Small intestine (tissue), 7 donors: ENCODE data around the gene DPH6. TPM values are rescaled to one million over a fixed set of nuclear protein-coding genes. Genes with fewer than 3 reads are reported as not detected.
A peak's percentile ranks its signal among the peaks of the same experiment; 100 is the strongest.
"Not testable (repeated sequence)": the region's sequence is repeated elsewhere in the genome, so short reads cannot be mapped to it uniquely, and the experiment has no call there.

Experiments
- DNase-seq, 2 donors: peaks; one replicate each; pipeline versions ENCODE4 v3.0.0 to v3.0.0-alpha.2; 2013
- FAIRE-seq: peaks from 2 replicates; lab custom pipeline; 2012; peaks lifted over from hg19 to GRCh38; lab: Jason Lieb, UNC
- H3K27ac ChIP-seq, 3 donors: one replicate each; pipeline ENCODE4 v1.5.1; 2013; ENCODE audit warnings: low read length in 2 of 3, mild to moderate bottlenecking in 2 of 3, control low read depth in 1 of 3, inconsistent platforms in 1 of 3, low read depth in 1 of 3, moderate library complexity in 1 of 3
- H3K27me3 ChIP-seq, 3 donors: one replicate each; pipeline ENCODE4 v1.6.1; 2013; ENCODE audit warnings: low read length in 3 of 3, inconsistent platforms in 1 of 3; ENCODE audit not compliant: control insufficient read depth in 3 of 3, insufficient read depth in 3 of 3
- H3K36me3 ChIP-seq, 3 donors: one replicate each; pipeline ENCODE4 v1.6.1; 2013; ENCODE audit warnings: low read length in 3 of 3, inconsistent platforms in 1 of 3, low read depth in 1 of 3, mild to moderate bottlenecking in 1 of 3, moderate library complexity in 1 of 3; ENCODE audit not compliant: control insufficient read depth in 3 of 3, insufficient read depth in 2 of 3
- H3K4me1 ChIP-seq, 3 donors: one replicate each; pipeline ENCODE4 v1.6.1; 2013; ENCODE audit warnings: low read length in 2 of 3, inconsistent platforms in 1 of 3, low read depth in 1 of 3, mild to moderate bottlenecking in 1 of 3, moderate library complexity in 1 of 3; ENCODE audit not compliant: control insufficient read depth in 3 of 3, insufficient read depth in 2 of 3
- H3K4me3 ChIP-seq, 3 donors: one replicate each; pipeline ENCODE4 v1.5.1; 2013; ENCODE audit warnings: low read length in 3 of 3, control low read depth in 1 of 3, inconsistent platforms in 1 of 3, low read depth in 1 of 3, mild to moderate bottlenecking in 1 of 3, moderate library complexity in 1 of 3
- H3K9me3 ChIP-seq, 2 donors: one replicate each; pipeline ENCODE4 v1.6.1; 2013; ENCODE audit warnings: low read depth in 1 of 2, low read length in 1 of 2; ENCODE audit not compliant: control insufficient read depth in 2 of 2, insufficient read depth in 1 of 2
- WGBS, 3 donors: extraction: QIAGEN DNeasy Blood & Tissue Kit; methylation state at CpG; one replicate each; pipeline ENCODE4 v1.1.7; 2013; 5-methylcytosine and 5-hydroxymethylcytosine counted together
- polyA plus RNA-seq, 4 donors: library from polyadenylated mRNA; stranded (reverse) in 3 of 4; unstranded in 1 of 4; fragments of 200-250 nt in 3 of 4; fragments of 120-200 nt in 1 of 4; gene quantifications; one replicate each; pipeline versions ENCODE4 v1.2.1 to v1.2.3, GENCODE V29; 2013
- donor health status: healthy with polysubstance abuse.
- donor health status: control.
- donor health status: control.
- donor health status: Bipolar disorder and iron deficiency.
- donor health status: healthy.

The DPH6 gene
- polyA plus RNA-seq, 4 donors = 7.4 to 16.5 (median 11.6) TPM

- DNase-seq = no peak
- Histone ChIP-seq H3K27me3 (no peaks in the 10 kb centered on the region), H3K4me1 (no peaks in the 10 kb centered on the region), H3K4me3 (no peak overlapping the region), H3K36me3 (no peaks in the 10 kb centered on the region), H3K9me3 (no peaks in the 10 kb centered on the region), H3K27ac (no peak overlapping the region)
- WGBS, 3 donors = 96 to 97% (median 96%) methylated on average over 2 of the region's 2 CpGs
- no peak for FAIRE-seq
Measured at GRCh38 chr15:35394416-35394815, 151.5 kb downstream of the DPH6 start.

GRCh38 chr15:35393398-35393797 lies 152.6 kb downstream of the DPH6 start:
- Histone ChIP-seq H3K36me3 (no peaks in the 10 kb centered on the region), H3K9me3 (no peaks in the 10 kb centered on the region), H3K4me3 (no peak overlapping the region), H3K4me1 (no peaks in the 10 kb centered on the region), H3K27me3 (no peaks in the 10 kb centered on the region), H3K27ac (no peak overlapping the region)
- no peak for FAIRE-seq
- WGBS, 3 donors = 18 to 58% (median 39%) methylated on average over 2 of the region's 2 CpGs
- peak; percentile 26 to 75 for DNase-seq

DNA sequence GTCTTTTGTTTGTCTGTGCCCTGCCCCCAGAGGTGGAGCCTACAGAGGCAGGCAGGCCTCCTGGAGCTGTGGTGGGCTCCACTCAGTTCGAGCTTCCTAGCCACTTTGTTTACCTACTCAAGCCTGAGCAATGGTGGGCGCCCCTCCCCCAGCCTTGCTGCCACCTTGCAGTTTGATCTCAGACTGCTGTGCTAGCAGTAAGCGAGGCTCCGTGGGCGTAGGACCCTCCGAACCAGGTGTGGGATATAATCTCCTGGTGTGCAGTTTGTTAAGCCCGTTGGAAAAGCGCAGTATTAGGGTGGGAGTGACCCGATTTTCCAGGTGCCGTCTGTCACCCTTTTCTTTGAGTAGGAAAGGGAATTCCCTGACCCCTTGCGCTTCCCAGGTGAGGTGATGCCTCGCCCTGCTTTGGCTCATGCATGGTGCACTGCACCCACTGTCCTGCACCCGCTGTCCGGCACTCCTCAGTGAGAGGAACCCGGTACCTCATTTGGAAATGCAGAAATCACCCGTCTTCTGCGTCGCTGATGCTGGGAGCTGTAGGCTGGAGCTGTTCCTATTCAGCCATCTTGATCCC lies 154.5 kb downstream of the DPH6 start:
- FAIRE-seq, H3K9me3 ChIP-seq, H3K36me3 ChIP-seq, H3K4me3 ChIP-seq, H3K4me1 ChIP-seq, H3K27me3 ChIP-seq, DNase-seq, H3K27ac ChIP-seq: not testable (repeated sequence)
- 97% methylated on average over 18 of the region's 18 CpGs for WGBS, 3 donors

- H3K4me3 ChIP-seq = no peak overlapping the region
- H3K4me1 ChIP-seq = no peaks in the 10 kb centered on the region
- no peaks in the 10 kb centered on the region for H3K27me3 ChIP-seq
- H3K27ac ChIP-seq = no peak overlapping the region
- no peaks in the 10 kb centered on the region for H3K36me3 ChIP-seq
- 28 to 76% (median 50%) methylated on average over 2 of the region's 2 CpGs for WGBS, 3 donors
- DNase-seq = peak; percentile 38 to 39
- H3K9me3 ChIP-seq = no peaks in the 10 kb centered on the region
- no peak for FAIRE-seq
Measured at GRCh38 chr15:35383506-35383905, 162.5 kb downstream of the DPH6 start.

DNA sequence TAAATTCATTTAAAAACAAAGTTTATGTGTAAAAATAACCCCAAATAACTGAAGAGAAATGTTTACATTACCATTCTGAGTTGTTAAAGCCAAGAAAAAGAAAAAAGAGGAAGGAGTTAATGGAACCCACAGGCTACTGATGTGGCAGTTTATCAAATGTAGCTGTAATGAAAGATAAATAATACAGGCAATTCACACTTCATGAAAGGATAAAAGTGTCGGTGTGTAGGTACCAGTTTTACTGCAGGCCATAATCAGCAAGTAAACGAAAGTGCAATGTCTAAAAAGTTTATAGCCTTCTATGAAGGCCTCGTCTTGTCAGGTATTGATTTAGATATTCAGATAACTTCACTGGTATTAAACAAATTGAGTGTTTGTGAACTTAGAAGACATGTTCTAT lies 164.6 kb downstream of the DPH6 start:
- Histone ChIP-seq H3K4me3 (no peak overlapping the region), H3K27me3 (no peaks in the 10 kb centered on the region), H3K4me1 (no peaks in the 10 kb centered on the region), H3K36me3 (no peaks in the 10 kb centered on the region), H3K27ac (no peak overlapping the region), H3K9me3 (no peaks in the 10 kb centered on the region)
- peak; percentile 36 to 77 for DNase-seq
- 8 to 45% (median 22%) methylated on average over 3 of the region's 3 CpGs for WGBS, 3 donors
- no peak for FAIRE-seq

DNA sequence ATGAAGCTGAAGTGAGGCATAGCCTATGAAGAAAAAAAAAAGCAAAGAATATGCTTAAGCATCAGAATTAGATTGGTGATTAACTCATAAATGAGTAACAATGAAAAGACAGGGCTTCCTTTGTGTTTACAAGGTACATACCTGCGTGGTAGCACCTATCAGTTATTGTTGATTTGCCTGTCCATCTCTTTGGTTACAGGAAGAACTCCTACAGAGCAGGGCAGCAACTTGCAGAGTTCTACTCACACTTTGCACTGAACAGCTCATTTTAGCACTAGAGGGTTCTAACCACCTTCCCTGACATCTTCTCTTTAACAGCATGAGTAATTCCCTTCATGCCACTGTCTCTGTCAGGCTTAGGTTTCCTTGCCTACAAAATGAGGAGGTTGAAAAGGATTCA lies 166.0 kb downstream of the DPH6 start:
- no peaks in the 10 kb centered on the region for H3K36me3 ChIP-seq
- WGBS, 3 donors = 13 to 53% (median 35%) methylated on average over 1 of the region's 1 CpG
- H3K4me3 ChIP-seq = no peak overlapping the region
- no peaks in the 10 kb centered on the region for H3K9me3 ChIP-seq
- no peak overlapping the region for H3K27ac ChIP-seq
- no peak for DNase-seq
- no peak for FAIRE-seq
- no peaks in the 10 kb centered on the region for H3K4me1 ChIP-seq
- H3K27me3 ChIP-seq = no peaks in the 10 kb centered on the region

- H3K4me1 ChIP-seq, FAIRE-seq, H3K4me3 ChIP-seq, DNase-seq, H3K36me3 ChIP-seq, H3K27me3 ChIP-seq, H3K27ac ChIP-seq, H3K9me3 ChIP-seq: not testable (repeated sequence)
- WGBS, 3 donors = 97 to 100% (median 98%) methylated on average over 1 of the region's 1 CpG
Measured at GRCh38 chr15:35378454-35378853, 167.5 kb downstream of the DPH6 start.

- no peak for DNase-seq
- H3K4me3 ChIP-seq = no peak overlapping the region
- H3K27me3 ChIP-seq = no peaks in the 10 kb centered on the region
- H3K4me1 ChIP-seq = no peaks in the 10 kb centered on the region
- no peaks in the 10 kb centered on the region for H3K9me3 ChIP-seq
- H3K27ac ChIP-seq = no peak overlapping the region
- no peak for FAIRE-seq
- H3K36me3 ChIP-seq = peaks cover 0 to 2% (median 0%) of the 10 kb centered on the region in 3 donors
Measured at GRCh38 chr15:35376707-35377106, 169.3 kb downstream of the DPH6 start.

DNA sequence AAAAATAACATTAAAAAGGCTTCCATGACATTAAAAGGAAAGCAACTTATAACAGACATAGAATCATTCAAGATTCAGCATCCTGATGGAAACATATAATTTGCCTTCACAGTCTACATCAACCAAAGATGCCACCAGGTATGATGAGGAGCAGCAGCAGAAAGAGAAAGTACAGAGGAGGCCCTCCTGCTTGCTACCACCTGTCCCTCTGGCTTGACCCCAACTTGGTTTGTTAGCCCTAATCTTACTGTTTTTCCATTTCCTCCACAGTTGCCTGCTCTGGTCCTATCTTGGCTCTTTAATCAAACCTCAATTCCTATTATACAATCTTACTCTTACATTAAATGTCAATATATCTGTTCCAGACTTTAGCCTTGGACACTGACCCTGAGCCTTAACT lies 171.3 kb downstream of the DPH6 start:
- Histone ChIP-seq H3K4me3 (no peak overlapping the region), H3K27me3 (no peaks in the 10 kb centered on the region), H3K27ac (no peak overlapping the region), H3K9me3 (no peaks in the 10 kb centered on the region), H3K4me1 (no peaks in the 10 kb centered on the region), H3K36me3 (peaks cover 0 to 2% (median 0%) of the 10 kb centered on the region in 3 donors)
- no peak for FAIRE-seq
- no peak for DNase-seq
